KOPT-K1 (cell line): Measurements from ENCODE around the gene SPDYE2B.
"Not testable (repeated sequence)": the region's sequence is repeated elsewhere in the genome, so short reads cannot be mapped to it uniquely, and the experiment has no call there.

Source experiments
- H3K27ac ChIP-seq: fragments of 200-600 bp; sonication (generic); 2 replicates; pipeline ENCODE4 v1.5.1; 2016; ENCODE audit warnings: antibody characterized with exemption, mild to moderate bottlenecking, low read depth, low read length; ENCODE audit not compliant: poor library complexity, severe bottlenecking
- H3K36me3 ChIP-seq: fragments of 200-600 bp; sonication (generic); 2 replicates; pipeline ENCODE4 v1.5.1; 2017; ENCODE audit warnings: antibody characterized with exemption, mild to moderate bottlenecking, low read length, moderate library complexity; ENCODE audit not compliant: insufficient read depth
- H3K9me3 ChIP-seq: fragments of 200-600 bp; sonication (generic); 2 replicates; pipeline ENCODE4 v1.5.1; 2017; ENCODE audit warnings: antibody characterized with exemption, low read length, mild to moderate bottlenecking; ENCODE audit not compliant: insufficient read depth, poor library complexity, severe bottlenecking

The SPDYE2B gene, protein sequence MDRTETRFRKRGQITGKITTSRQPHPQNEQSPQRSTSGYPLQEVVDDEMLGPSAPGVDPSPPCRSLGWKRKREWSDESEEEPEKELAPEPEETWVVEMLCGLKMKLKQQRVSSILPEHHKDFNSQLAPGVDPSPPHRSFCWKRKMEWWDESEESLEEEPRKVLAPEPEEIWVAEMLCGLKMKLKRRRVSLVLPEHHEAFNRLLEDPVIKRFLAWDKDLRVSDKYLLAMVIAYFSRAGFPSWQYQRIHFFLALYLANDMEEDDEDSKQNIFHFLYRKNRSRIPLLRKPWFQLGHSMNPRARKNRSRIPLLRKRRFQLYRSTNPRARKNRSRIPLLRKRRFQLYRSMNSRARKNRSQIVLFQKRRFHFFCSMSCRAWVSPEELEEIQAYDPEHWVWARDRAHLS

GRCh38 chr7:102649924-102650323, at the start of gene SPDYE2B:
SPDYE2B (plus strand) TSS chr7:102650319; CDS start chr7:102652349, 2,030 bp downstream.
- H3K9me3 ChIP-seq, H3K36me3 ChIP-seq, H3K27ac ChIP-seq: not testable (repeated sequence)

- H3K36me3 ChIP-seq, H3K27ac ChIP-seq, H3K9me3 ChIP-seq: not testable (repeated sequence)
These were observed 47.8 kb upstream of the SPDYE2B start for GRCh38 chr7:102602317-102602716.

DNA sequence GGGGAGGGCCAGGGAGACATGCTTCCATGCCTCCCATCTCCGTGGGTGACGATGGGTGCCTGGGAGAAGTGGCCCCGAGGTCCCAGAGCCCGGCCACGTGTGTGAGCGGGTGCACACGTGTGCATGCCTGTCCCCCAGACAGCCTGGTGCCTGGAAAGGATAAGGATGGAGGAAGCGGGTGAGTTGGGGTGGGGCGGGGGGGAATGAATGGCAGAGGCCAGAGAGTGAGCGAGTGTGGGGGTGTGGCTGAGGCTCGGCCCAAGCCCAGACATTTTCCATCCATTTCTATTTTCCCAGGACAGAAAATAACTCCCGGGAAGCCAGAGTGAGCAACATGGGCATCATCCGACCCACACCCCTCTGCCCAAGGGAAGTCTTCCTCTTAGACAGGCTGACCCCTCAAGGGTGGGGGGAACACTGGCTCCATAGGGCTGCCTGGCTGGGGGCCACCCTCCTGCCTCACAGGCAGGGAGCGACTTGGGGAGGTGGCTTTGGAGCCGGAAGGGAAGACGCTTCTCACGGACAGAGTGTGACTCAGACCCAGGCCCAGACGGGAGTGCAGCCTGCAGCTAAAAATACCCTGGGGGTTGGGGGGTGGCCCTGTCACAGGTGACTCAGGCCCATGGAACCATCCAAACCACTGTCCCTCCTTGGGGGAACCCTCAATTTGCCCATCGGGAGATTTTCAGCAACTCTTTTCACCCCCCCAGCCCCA, 45.5 kb upstream of the SPDYE2B start:
- H3K36me3 ChIP-seq, H3K9me3 ChIP-seq, H3K27ac ChIP-seq: not testable (repeated sequence)

DNA sequence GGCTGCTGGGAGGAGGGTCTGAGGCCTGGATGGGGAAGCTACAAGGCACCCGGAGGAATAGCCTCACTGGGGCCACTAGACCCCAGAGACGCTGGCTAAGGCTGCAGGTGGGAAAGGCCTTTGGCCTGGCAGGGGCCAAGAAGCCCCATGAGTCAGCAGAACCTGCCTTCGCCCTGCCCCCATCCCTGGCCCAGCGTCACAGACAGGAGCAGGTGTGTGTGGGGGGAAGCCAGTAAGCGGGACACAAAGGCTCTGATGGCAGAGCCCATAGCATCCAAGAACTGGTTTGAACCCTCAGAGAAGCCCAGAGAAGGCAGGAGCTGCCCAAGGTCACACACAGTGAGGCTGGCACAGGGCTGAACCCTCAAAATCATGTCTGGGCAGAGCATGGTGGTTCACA, 43.3 kb upstream of the SPDYE2B start:
- H3K27ac ChIP-seq, H3K9me3 ChIP-seq, H3K36me3 ChIP-seq: not testable (repeated sequence)

- H3K36me3 ChIP-seq, H3K9me3 ChIP-seq, H3K27ac ChIP-seq: not testable (repeated sequence)
These were observed 40.4 kb upstream of the SPDYE2B start for GRCh38 chr7:102609734-102610133.

GRCh38 chr7:102610441-102610840, 39.7 kb upstream of the SPDYE2B start:
- not testable (repeated sequence) for H3K9me3 ChIP-seq, H3K36me3 ChIP-seq, H3K27ac ChIP-seq

GRCh38 chr7:102611013-102611674, 39.0 kb upstream of the SPDYE2B start:
- H3K9me3 ChIP-seq, H3K36me3 ChIP-seq, H3K27ac ChIP-seq: not testable (repeated sequence)

- not testable (repeated sequence) for H3K27ac ChIP-seq, H3K9me3 ChIP-seq, H3K36me3 ChIP-seq
These were observed 38.3 kb upstream of the SPDYE2B start for GRCh38 chr7:102611675-102612325.

DNA sequence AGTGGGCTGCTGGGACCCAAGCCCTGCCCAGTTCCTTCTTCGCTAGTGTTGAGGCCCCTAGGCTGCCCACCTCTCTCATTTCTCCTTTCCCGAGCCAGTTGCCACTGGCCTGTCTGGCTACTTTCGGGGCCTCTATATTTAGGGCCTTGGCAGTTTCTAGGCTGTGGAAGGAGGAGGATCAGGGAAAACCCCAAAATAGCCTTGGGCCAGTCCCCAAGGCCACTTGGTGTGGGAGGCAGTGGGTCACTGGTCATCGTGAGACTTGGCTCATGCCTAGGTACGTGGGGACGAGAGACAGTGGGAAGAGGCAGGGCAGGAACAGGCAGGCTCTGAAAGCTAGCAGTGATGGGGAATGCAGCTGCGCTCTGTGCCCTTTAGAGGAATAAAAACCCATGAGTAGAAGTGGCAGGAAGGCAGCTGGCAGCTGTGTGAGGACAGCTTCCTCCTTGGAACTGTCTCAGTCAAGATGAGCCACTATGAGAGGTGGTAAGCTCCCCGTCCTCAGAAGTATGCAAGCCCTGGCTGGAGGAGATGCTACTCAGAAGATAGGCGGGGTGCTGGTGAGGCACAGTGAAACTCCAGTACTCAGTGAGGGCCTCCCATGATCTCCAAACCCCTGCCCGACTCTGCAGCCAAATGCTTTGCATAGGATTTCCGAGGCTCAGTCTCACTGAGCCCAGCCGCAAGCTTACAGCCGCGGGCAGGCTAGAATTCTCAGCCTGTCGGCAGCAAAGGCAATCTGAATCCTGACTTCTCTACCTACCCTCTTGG, 36.4 kb upstream of the SPDYE2B start:
- H3K36me3 ChIP-seq, H3K27ac ChIP-seq, H3K9me3 ChIP-seq: not testable (repeated sequence)

GRCh38 chr7:102614346-102614697, 35.8 kb upstream of the SPDYE2B start:
- not testable (repeated sequence) for H3K36me3 ChIP-seq, H3K9me3 ChIP-seq, H3K27ac ChIP-seq

DNA sequence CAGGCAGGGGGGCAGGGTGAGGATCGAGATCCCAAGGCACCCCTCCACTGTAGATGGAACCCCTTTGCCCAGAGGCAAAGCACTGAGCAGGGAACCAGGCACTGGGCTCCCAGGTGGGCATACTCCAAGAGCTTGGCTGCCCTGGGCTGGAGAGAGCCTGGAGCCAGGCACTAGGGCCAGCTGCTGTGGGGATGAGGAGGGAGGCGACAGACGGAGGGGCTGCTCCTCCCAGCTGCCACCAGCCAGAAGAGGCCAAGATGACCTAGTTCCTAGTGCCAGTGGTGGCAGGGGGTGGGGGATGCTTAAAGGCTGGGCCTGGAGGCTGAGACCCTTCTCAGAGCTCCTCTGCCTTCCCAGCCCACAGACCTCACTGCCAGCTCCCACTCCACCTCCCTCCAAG, 35.2 kb upstream of the SPDYE2B start:
- H3K36me3 ChIP-seq, H3K9me3 ChIP-seq, H3K27ac ChIP-seq: not testable (repeated sequence)

DNA sequence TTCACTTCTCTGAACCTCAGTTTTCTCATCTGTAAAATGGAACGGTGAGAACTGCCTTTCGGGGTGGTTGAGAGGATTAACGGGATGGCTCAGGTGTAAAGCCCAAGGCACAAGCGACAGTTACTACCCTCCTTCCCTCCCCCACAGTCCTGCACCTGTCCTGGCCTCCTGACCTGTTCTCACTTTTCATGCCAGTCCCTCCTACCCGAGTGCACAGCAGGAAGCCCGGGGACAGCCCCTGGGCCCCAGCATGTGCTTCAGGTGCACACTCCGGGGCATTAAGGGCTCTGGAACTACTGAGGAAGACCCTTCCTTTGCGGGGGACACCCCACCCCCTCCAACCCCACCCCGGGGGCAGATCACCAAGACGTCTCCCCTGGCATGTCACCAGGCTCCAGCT, 34.2 kb upstream of the SPDYE2B start:
- not testable (repeated sequence) for H3K36me3 ChIP-seq, H3K9me3 ChIP-seq, H3K27ac ChIP-seq

GRCh38 chr7:102616507-102617125, 33.5 kb upstream of the SPDYE2B start, which contains the start of gene RASA4:
RASA4 (minus strand) TSS chr7:102616756; CDS start chr7:102616689, 67 bp downstream.
- not testable (repeated sequence) for H3K27ac ChIP-seq, H3K9me3 ChIP-seq, H3K36me3 ChIP-seq

- not testable (repeated sequence) for H3K27ac ChIP-seq, H3K9me3 ChIP-seq, H3K36me3 ChIP-seq
These were observed 32.0 kb upstream of the SPDYE2B start for GRCh38 chr7:102618122-102618521.
